ENCODE measurements around the gene GNB3.

The GNB3 gene

GRCh38 chr12:6827982-6828780 lies 12.5 kb upstream of the GNB3 start, which contains the start of gene P3H3:
P3H3 (plus strand) TSS chr12:6828407; CDS start chr12:6828441, 34 bp downstream.
- Histone ChIP-seq H3K4me3 (replicated peaks; ENCODE audit: insufficient read depth, low read length) (peak within 1 kb of the TSS; percentile 39), H3K27me3 (ENCODE audit: insufficient read depth, poor library complexity, severe bottlenecking) (peaks cover 23% of the 10 kb centered on the region), H3K27ac (replicated peaks) (no peak within 1 kb of the TSS)
- no peak for DNase-seq (ENCODE audit: low read depth in 1 of 2, low spot score in 1 of 2)
- TF ChIP-seq GABPA (IDR thresholded peaks at IDR 0.05; ENCODE audit: low read depth) (no peak), SPI1 (IDR thresholded peaks at IDR 0.05; ENCODE audit: borderline replicate concordance, low read depth) (no peak), REST (IDR thresholded peaks at IDR 0.05; ENCODE audit: insufficient replicate concordance, low read depth) (no peak), POLR2AphosphoS5 (IDR thresholded peaks at IDR 0.05; ENCODE audit: low read depth) (no peak)
- TF ChIP-seq, protein P1, sequence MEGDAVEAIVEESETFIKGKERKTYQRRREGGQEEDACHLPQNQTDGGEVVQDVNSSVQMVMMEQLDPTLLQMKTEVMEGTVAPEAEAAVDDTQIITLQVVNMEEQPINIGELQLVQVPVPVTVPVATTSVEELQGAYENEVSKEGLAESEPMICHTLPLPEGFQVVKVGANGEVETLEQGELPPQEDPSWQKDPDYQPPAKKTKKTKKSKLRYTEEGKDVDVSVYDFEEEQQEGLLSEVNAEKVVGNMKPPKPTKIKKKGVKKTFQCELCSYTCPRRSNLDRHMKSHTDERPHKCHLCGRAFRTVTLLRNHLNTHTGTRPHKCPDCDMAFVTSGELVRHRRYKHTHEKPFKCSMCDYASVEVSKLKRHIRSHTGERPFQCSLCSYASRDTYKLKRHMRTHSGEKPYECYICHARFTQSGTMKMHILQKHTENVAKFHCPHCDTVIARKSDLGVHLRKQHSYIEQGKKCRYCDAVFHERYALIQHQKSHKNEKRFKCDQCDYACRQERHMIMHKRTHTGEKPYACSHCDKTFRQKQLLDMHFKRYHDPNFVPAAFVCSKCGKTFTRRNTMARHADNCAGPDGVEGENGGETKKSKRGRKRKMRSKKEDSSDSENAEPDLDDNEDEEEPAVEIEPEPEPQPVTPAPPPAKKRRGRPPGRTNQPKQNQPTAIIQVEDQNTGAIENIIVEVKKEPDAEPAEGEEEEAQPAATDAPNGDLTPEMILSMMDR (IDR thresholded peaks at IDR 0.05; ENCODE audit: insufficient read depth, low read length): no peak

- Histone ChIP-seq H3K27ac (replicated peaks) (no peak overlapping the region), H3K4me3 (replicated peaks; ENCODE audit: insufficient read depth, low read length) (peak overlapping the region; percentile 39), H3K27me3 (ENCODE audit: insufficient read depth, poor library complexity, severe bottlenecking) (peaks cover 22% of the 10 kb centered on the region)
- TF ChIP-seq SPI1 (IDR thresholded peaks at IDR 0.05; ENCODE audit: borderline replicate concordance, low read depth): no peak
- no peak for TF ChIP-seq GABPA (IDR thresholded peaks at IDR 0.05; ENCODE audit: low read depth)
- TF ChIP-seq POLR2AphosphoS5 (IDR thresholded peaks at IDR 0.05; ENCODE audit: low read depth): no peak
- TF ChIP-seq, protein P1 (IDR thresholded peaks at IDR 0.05; ENCODE audit: insufficient read depth, low read length): no peak
- TF ChIP-seq REST (IDR thresholded peaks at IDR 0.05; ENCODE audit: insufficient replicate concordance, low read depth): no peak
- no peak for DNase-seq (ENCODE audit: low read depth in 1 of 2, low spot score in 1 of 2)
Observed at GRCh38 chr12:6828781-6829535, 11.8 kb upstream of the GNB3 start.

DNA sequence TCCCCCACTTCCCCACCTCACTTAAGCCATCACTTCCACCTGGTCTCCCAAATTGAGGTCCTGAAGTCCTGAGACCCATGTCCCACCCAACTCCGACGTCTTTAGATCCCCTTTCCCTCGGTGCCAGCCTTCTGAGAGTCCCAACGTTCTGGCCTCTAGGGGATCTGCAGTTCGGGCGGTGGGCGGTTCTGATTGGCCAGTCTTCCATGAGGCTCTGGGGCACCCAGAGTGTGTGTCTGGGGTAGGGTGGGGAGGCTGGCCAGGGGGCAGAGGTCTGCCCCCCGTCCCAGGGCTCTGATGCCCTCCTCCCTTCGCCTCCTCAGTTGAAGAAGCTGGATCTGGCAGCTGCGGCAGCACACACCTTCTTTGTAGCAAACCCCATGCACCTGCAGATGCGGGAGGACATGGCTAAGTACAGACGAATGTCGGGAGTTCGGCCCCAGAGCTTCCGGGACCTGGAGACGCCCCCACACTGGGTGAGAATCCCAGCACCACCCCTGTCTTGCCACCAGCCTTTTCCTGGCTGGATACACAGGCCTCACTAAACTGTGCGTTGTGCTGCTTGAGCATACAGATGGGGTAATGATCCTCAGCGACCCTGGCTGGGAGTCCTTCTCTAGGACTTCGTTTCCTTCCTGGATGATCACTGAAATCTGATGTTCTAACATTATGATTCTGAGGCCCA lies 11.0 kb upstream of the GNB3 start:
- peaks cover 22% of the 10 kb centered on the region for H3K27me3 ChIP-seq (ENCODE audit: insufficient read depth, poor library complexity, severe bottlenecking)
- TF ChIP-seq, protein P1 (IDR thresholded peaks at IDR 0.05; ENCODE audit: insufficient read depth, low read length): no peak
- TF ChIP-seq REST (IDR thresholded peaks at IDR 0.05; ENCODE audit: insufficient replicate concordance, low read depth): no peak
- no peak for TF ChIP-seq POLR2AphosphoS5 (IDR thresholded peaks at IDR 0.05; ENCODE audit: low read depth)
- TF ChIP-seq GABPA (IDR thresholded peaks at IDR 0.05; ENCODE audit: low read depth): no peak
- TF ChIP-seq SPI1 (IDR thresholded peaks at IDR 0.05; ENCODE audit: borderline replicate concordance, low read depth): no peak
- H3K4me3 ChIP-seq (replicated peaks; ENCODE audit: insufficient read depth, low read length): peak overlapping the region; percentile 39; the same call in 1 of the 2 replicates
- H3K27ac ChIP-seq (replicated peaks): no peak overlapping the region
- no peak for DNase-seq (ENCODE audit: low read depth in 1 of 2, low spot score in 1 of 2)
